GM10266 (cell line): ENCODE measurements around the gene ZC3H8.
"Not testable (repeated sequence)": the region's sequence is repeated elsewhere in the genome, so short reads cannot be mapped to it uniquely, and the experiment has no call there.

ENCODE experiments used
- DNase-seq: peaks from one replicate; pipeline ENCODE4 v3.0.0; 2012; ENCODE audit errors: extremely low spot score
- TF ChIP-seq, protein P1 (sequence below): IDR thresholded peaks from 2 replicates; pipeline ENCODE4 v1.5.1; 2012; ENCODE audit warnings: mild to moderate bottlenecking, low read depth; ENCODE audit not compliant: control insufficient read depth, insufficient read depth; ENCODE audit errors: missing control alignments

The ZC3H8 gene

DNA sequence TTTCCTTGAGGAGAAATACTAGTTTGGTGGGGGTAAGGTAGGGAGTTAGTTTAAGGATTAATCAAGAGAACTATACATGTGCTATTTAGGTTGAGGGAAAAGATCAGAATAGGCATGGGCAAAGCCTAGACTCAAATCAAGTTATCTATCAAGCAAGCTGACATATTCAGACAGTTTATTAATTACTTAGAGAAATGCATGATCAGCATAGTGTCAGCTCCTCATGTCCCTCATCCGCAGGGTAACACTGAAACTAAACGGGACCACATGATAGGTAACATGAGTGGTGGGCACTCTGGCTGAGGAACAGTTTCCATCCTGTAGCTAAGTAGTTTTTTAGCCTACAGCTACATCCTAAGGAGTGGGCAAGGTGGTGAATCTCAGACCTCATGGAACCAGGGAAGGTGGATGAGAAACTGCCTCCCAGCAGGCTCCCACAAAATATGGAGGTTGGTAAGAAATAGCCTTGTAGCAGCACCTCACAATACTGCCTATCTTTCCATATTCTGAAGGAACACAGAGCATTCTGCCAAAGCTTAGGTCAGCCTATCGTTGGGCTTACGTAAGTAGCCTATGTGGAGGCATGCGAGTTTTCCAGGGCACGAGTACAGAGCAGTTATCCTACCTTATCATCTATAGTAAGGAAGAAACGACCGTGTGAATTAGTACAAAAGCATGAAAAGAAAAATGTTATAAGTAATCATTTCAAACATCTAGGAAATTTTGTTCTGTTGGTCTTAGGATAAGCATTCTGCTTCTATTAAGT, 39.0 kb upstream of the ZC3H8 start:
- DNase-seq, result no peak
- TF ChIP-seq, protein P1, sequence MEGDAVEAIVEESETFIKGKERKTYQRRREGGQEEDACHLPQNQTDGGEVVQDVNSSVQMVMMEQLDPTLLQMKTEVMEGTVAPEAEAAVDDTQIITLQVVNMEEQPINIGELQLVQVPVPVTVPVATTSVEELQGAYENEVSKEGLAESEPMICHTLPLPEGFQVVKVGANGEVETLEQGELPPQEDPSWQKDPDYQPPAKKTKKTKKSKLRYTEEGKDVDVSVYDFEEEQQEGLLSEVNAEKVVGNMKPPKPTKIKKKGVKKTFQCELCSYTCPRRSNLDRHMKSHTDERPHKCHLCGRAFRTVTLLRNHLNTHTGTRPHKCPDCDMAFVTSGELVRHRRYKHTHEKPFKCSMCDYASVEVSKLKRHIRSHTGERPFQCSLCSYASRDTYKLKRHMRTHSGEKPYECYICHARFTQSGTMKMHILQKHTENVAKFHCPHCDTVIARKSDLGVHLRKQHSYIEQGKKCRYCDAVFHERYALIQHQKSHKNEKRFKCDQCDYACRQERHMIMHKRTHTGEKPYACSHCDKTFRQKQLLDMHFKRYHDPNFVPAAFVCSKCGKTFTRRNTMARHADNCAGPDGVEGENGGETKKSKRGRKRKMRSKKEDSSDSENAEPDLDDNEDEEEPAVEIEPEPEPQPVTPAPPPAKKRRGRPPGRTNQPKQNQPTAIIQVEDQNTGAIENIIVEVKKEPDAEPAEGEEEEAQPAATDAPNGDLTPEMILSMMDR, result no peak

DNA sequence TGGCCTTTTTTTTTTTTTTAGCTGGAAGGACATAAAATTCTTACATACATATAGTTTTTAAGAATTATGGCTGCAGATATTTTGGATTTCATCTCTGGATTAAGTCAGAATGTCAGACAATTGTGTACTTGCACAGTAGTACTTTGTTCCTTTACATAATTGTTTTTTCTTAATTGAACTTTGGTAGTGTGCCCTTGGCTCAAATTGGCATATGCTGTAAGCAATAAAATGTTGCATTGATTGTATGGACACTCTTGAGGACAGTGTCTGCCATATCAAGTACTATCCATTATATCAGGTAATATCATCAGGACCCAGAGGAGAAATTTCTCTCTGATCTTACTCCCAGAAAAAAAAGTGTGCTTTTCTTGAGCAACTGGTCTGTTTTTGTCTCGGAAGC, 35.8 kb upstream of the ZC3H8 start:
- TF ChIP-seq, protein P1, result no peak
- DNase-seq, result no peak

DNA sequence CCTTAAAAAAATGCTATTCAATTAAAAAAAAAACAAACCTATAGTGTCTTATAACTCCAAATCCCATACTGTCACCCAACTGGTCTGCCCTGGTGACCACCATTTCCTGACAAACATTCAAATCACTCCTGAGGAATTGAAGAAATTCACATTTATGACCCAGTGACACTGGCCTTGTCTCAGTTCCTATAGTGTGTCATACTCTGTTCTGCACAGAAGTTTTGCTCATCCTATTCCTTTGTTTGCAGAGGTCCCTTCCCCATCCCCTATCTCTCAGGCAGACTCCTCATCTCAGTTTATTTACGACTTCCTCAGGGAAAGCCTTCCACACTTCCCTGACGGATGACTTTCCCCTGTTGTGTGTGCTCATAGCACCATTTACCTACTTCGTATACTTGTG, 35.2 kb upstream of the ZC3H8 start:
- TF ChIP-seq, protein P1, result no peak
- DNase-seq, result no peak

DNA sequence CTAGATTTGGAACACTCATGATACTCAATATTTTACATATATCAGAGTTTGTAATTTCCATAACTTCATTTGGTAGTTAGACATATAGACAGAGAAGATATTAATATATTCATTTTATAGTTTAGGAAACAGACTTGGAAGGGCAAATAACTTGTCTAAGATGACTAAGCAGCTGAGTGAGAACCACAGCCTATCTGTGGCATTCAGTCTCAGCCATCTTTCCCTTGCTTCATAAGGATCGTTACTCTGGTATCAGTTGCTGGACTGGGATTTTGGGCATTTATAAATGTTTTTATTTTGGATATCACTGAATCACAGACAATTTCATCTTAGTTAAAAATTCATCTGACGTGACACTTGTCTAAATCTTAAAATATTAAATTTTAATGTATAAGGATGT, 28.7 kb upstream of the ZC3H8 start:
- DNase-seq, result not testable (repeated sequence)

DNA sequence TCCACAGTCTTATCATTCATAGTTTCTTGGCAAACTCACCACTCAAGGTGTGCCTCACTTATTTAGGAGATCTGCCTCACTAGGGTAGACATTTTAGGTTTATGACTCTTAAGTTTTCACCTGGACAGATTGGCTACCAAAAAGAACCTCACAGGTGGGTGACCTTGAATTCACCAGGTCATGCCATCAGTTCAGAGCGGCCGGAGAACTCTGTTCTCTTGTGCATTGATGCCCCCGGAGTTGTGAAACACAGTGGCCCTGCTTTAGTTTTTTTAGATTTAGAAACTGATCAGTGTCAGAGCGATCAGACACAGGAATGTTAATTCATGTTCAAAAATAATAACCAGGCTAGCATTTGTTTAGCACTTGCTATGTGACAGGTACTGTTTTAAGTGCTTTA, 27.2 kb upstream of the ZC3H8 start:
- not testable (repeated sequence) for DNase-seq

DNA sequence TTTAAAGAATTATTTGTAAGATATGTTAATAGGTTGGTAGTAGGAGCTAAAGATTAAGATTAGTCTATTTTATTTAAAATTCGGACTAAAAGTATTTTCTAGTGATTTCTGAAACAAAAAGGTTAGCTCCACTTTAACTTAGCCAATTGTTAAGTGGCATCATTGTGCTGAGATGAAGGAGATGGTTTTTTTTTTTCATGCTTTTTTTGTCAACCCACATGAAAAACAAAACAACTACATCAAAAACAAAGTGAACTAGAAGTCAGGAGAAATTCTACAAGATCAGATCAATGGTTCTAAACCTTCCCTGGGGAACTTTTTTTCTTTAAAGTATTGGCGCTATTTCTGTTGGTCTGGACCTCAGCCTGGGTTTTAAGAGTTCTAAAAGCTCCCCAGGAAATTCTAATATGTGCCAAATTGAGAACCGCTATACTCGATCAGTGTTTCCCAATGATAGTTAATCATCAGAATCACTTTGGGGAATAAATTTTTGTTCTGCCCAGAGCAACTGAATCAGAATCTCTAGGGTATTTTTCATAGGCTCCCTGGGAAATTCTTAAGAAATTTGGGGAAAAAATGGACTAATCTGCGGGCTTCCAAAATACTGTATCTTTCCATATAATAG, 22.9 kb upstream of the ZC3H8 start:
- TF ChIP-seq, protein P1, result no peak
- DNase-seq, result no peak

DNA sequence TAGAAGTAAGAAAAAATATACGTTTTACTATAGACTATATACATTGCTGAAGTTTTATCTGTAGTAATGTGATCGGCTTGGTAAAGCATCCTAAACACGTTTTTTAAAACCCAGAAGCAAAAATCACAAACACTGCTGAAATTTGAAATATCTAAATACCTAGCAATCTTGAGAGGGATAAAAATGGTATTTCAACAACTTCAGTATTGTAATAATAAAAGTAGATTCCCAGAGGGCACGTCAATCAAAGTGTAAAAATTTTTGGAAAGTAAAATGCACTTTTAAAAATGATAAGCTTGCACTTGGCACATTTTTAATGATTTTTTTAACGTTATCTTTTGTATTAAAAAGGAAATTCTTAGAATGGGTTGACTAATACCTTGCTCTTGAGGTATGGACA, 22.1 kb upstream of the ZC3H8 start:
- TF ChIP-seq, protein P1, result no peak
- DNase-seq, result no peak

DNA sequence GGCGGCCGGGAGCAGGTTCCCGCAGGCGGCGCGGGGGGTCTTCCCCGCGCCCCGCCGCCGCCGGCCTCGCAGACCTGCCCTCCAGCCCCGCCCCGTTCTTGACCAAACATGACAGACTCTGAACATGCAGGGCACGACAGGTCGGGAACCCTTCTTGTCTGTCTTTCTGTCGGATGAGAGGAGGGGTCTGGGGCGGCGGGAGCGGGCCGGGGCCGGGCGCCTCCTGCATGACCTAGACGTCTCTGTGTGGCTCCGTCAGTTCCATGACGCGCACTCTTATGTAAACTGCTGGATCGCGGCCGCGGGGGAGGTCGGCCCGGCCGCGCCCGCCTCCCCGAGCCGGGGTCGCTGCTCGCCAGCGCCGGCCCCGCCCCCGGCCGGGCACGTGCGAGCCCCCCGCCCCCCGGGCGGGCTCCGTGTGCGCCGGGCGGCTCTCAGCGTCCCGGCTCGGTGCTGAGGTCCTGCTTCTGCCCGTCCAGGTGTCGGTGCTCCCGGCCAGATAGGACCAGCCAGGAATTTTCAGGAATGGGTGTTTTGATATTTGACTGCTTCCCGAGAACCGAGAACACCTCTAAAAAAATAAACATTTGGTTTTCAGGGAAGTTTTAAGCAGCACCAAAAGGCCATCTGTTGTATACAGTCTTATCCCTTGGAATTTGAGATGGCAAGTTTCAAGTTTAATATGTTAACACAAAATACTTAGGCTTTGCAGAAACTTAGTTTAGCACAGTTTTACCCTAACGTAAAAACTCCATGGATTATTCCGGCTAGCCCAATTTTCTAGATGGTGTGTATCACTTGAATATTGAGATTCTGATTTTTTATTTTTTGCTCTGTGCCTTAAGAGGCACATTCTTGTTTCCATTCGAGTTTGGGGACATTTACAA, 21.3 kb upstream of the ZC3H8 start:
- peak; percentile 85 for DNase-seq
- TF ChIP-seq, protein P1, result no peak
